GM19438 (cell line): Measurements from ENCODE around the gene C11orf98.
"Not testable (repeated sequence)": the region's sequence is repeated elsewhere in the genome, so short reads cannot be mapped to it uniquely, and the experiment has no call there.

Experiments used
- ATAC-seq: cut with Tn5 transposase; IDR thresholded peaks from one replicate; pipeline ENCODE4 v1.9.1; 2021; ENCODE audit warnings: low read depth; ENCODE audit not compliant: unreplicated experiment

Gene C11orf98

GRCh38 chr11:62687508-62688396 is 22.7 kb upstream of the C11orf98 start:
- no peak for ATAC-seq

DNA sequence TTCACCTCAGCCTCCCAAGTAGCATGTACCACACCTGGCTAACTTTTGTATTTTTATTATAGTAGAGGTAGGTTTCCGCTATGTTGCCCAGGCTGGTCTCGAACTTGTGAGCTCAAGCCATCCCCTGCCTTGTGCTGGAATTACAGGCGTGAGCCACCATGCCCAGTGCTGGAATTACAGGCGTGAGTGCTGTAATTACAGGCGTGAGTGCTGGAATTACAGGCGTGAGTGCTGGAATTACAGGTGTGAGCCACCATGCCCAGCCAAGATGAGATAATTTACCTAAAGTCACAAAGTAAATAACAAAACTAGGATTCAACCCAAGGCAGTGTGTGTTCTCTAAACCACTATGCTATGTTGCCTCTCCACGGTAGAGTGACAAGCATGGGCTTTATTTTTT is 17.5 kb upstream of the C11orf98 start:
- ATAC-seq = no peak

DNA sequence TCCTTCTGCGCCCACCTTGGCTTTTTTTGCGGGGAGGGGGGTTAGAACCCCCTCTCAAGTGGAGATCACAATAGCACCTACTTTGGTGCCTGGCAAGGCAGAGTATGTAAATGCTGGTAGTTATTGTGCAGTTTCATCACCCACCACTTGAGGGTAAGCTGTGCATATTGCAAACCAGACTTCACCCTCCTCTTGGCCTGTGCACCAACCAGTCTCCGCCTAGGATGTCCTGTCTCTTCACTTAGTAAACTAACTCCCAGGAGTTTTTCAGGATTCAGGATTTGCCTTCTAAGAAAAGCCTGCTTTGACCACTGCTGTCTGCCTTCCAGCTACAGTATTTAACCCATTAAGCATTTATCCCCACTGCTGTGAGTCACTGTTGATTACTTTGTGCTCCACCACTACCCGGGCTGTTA is 15.8 kb upstream of the C11orf98 start:
- no peak for ATAC-seq

GRCh38 chr11:62678770-62679696 is 14.0 kb upstream of the C11orf98 start, which contains the start of gene UBXN1:
Gene UBXN1, minus strand, starts transcription at chr11:62679073. Its CDS starts 150 bp downstream, at chr11:62678923.
- ATAC-seq = peak; percentile 73

- no peak for ATAC-seq
Measured at GRCh38 chr11:62678433-62678769, 13.4 kb upstream of the C11orf98 start.

DNA sequence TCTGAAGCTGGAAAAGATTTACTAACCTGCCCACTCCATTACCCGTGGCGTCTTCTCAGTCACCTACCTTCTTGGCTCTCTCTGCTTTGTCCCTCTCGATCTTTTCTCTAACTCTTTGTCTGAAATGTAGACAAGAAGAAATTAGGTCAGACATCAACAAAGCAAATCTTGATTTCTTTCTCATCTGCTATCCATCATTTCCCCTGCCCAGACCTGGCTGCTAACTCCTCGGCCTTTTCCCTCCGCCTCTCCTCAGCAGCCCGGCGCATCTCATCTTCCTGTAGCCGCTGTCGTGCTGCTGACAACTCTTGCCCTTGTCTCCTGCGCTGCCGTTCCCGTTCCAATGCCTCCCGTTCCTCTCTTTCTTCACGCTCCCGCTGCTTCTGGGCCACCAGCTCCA is 12.7 kb upstream of the C11orf98 start:
- no peak for ATAC-seq

DNA sequence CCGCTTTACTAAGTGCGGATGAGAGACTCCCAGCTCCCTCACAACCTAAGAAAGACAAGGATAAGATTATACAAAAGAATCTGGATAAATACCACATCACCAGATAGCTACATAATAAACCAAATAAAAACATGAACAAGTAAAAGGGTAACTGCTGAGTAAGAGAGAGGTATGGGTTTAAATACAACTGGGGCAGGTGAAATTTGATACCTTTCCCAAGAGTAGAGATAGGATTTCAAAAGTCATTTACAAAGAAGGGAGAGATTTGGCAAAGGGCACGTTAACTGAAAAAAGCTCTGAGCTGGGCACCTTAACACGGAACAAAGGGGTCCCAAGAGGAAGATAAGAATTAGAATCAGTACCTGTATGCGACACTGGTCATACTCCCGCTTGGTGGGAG is 12.1 kb upstream of the C11orf98 start:
- no peak for ATAC-seq

DNA sequence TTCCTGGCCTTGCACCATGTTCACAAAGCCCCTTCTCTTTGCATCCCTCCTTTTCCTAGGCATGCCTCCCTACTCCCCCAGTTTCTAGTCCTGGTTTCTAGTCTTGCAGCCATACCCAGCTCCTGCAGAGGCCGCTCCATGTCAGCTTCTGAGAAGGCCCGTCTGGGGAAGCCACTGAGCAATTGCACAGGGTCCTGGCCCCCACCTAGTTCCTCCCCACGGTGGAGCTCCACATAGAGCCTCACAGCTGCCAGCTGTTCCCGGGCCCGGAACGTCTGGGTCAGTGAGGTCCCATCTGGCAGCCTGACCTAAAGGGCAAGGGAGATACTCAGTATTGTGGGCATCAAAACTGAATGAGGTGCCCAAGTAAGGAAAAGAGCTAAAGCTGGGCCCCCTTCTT is 11.7 kb upstream of the C11orf98 start:
- no peak for ATAC-seq

GRCh38 chr11:62675415-62675814 is 10.4 kb upstream of the C11orf98 start:
- not testable (repeated sequence) for ATAC-seq

DNA sequence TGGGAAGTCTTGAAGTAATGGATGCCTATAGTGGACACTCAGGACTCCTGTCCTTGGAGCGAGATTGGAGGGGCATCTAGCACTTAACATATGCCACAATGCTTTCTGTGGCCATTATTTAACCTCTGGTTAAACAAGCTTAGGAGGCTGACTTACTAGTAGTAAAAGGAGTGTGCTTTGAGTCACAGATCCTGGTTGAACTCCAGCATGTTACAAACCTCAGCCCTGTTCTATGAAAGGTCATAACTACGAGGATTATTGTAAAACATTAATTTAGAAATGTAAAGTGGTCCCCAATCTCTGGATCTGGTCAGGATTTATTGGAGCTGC is 8.2 kb upstream of the C11orf98 start:
- no peak for ATAC-seq

DNA sequence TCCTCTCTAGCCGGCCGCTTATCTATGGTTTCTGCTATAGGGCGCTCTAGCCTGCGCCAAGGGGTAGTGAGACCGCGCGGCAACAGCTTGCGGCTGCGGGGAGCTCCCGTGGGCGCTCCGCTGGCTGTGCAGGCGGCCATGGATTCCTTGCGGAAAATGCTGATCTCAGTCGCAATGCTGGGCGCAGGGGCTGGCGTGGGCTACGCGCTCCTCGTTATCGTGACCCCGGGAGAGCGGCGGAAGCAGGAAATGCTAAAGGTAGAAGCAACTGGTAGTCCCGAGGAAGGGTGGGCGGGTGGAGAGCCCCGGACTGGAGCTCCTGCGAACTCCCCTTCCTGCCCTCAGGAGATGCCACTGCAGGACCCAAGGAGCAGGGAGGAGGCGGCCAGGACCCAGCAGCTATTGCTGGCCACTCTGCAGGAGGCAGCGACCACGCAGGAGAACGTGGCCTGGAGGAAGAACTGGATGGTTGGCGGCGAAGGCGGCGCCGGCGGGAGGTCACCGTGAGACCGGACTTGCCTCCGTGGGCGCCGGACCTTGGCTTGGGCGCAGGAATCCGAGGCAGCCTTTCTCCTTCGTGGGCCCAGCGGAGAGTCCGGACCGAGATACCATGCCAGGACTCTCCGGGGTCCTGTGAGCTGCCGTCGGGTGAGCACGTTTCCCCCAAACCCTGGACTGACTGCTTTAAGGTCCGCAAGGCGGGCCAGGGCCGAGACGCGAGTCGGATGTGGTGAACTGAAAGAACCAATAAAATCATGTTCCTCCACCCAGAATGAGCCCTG is 6.8 kb upstream of the C11orf98 start, which contains the start of the genes LBHD1 and UQCC3:
TSS of gene LBHD1 (minus strand) at position 660 of the 782 bp plus-strand sequence. CDS start 2,236 bp downstream, outside the sequence.
TSS of gene UQCC3 (plus strand) at position 66 of the 782 bp plus-strand sequence. CDS start at position 139, 73 bp downstream.
- peak; percentile 45 for ATAC-seq

- peak; percentile 5 for ATAC-seq
Measured at GRCh38 chr11:62671236-62671607, 6.2 kb upstream of the C11orf98 start.

DNA sequence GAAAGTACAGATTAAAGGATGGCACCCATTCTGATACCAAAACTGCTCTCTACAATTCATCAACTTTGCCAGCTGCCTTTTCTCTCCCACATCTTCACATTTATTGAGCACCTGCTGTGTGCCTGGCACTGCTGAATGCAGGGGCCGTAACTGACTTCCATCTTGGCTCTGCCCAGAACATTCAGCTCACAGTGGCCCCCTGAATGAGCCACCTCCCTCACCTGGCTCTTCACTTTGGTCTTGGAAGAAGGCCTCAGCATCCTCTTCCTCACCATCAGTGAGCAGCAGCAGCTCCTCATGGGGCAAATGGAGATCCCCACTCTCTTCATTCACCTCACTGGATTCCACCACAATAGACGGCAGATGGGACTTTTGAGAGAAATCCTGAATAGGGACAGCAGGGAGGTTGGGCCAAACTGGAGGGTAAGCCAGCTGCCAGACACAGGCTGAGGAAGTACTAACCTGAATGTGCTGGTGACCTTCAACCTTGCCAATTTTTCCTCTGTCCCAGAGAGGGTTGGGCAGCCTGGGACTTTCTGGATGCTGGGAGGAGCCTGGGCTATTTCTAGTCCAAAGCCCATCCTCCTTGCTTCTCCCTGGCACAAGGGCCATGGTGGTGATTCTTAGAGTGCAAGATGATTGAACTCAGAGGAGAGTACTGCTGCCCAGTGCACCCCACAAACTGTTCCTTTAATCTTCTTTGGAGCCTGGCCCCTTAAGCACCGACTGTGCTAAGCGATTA is 4.6 kb upstream of the C11orf98 start:
- ATAC-seq = no peak

- ATAC-seq = no peak
Measured at GRCh38 chr11:62667460-62667859, 2.5 kb upstream of the C11orf98 start.

- ATAC-seq = no peak
Measured at GRCh38 chr11:62666259-62666926, 1.4 kb upstream of the C11orf98 start.

- peak; percentile 18 for ATAC-seq
Measured at GRCh38 chr11:62665599-62666258, 719 bp upstream of the C11orf98 start.

DNA sequence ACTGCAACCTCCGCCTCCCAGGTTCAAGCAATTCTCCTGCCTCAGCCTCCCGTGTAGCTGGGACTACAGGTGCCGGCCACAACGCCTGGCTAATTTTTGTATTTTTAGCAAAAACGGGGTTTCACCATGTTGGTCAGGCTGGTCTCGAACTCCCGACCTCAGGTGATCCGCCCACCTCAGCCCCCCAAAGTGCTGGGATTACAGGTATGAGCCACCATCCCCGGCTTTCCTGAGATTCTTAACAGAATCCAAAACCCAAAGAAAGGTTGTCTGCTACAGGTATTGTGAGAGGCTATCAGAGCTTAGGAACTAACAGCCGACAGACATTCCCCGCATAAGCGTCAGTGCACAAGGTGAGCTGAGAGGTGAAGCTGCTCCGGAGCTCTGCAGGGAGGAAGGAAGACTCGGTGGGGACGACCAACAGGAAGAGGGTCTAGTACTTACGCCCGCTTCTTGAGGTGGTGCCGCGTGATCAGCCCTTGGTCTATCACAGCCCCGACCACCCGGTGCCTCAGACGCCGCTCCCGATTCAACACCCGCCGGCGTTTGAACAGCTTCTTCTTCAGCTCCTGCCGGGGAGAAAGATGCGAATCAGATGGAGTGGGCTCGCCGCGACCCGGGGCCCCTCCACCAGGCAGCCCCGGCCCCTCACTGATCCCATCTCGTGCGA is 470 bp downstream of the C11orf98 start:
- ATAC-seq = peak; percentile 22

DNA sequence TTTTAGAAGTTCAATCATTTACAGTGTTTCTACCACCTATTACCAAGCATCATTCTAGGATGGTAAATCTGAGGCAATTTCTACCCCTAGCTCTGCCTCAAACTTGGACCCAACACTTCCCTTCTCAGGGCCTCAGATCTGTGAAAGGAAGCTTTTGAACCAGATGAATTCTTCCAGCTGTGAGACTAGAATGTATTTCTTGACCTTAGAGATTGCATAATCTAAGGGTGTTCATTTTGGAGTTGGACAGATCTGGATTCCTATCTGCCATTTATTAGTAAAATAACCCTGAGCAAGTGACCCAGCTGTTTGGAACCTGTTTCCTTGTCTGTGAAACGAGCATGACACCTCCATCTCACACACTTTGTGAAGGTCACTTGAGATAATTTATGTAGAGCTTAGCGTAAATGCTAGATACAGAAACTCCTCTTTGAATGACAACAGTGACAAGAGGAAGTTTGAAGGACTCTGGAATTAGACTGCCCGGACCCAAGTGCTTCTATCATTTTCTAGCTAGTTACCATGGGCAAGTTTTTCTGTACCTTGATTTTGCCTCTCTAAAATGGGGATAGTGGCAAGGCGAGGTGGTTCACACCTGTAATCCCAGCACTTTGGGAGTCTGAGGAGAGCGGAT is 8.1 kb downstream of the C11orf98 start:
- ATAC-seq = no peak
